Peyer's patch (tissue), 4 donors: ENCODE results near the gene RAB40C.

Experiments
- POLR2A ChIP-seq, 2 donors: fragments of 450-650 bp; IDR thresholded peaks; one replicate each; pipeline ENCODE4 v1.5.1; 2017; ENCODE audit warnings: antibody characterized with exemption in 2 of 2, mild to moderate bottlenecking in 2 of 2, moderate library complexity in 2 of 2
- TF ChIP-seq, protein P1 (sequence below), 6 experiments: fragments of 450-650 bp in 4 of 6; fragments of 200-600 bp in 2 of 6; sonication (generic) in 1 of 6; IDR thresholded peaks; one replicate each; pipeline ENCODE4 v1.5.1; 2017 to 2019; ENCODE audit warnings: antibody characterized with exemption in 6 of 6, mild to moderate bottlenecking in 3 of 6, moderate library complexity in 1 of 6

- TF ChIP-seq POLR2A (IDR thresholded peaks at IDR 0.05), result no peak
- TF ChIP-seq, protein P1, sequence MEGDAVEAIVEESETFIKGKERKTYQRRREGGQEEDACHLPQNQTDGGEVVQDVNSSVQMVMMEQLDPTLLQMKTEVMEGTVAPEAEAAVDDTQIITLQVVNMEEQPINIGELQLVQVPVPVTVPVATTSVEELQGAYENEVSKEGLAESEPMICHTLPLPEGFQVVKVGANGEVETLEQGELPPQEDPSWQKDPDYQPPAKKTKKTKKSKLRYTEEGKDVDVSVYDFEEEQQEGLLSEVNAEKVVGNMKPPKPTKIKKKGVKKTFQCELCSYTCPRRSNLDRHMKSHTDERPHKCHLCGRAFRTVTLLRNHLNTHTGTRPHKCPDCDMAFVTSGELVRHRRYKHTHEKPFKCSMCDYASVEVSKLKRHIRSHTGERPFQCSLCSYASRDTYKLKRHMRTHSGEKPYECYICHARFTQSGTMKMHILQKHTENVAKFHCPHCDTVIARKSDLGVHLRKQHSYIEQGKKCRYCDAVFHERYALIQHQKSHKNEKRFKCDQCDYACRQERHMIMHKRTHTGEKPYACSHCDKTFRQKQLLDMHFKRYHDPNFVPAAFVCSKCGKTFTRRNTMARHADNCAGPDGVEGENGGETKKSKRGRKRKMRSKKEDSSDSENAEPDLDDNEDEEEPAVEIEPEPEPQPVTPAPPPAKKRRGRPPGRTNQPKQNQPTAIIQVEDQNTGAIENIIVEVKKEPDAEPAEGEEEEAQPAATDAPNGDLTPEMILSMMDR (IDR thresholded peaks at IDR 0.05), result no peak
These were observed 9.2 kb downstream of the RAB40C start for GRCh38 chr16:598823-599739.
